PFSK-1 (cell line): ENCODE results near the gene RGS3.

Experiments used
- FOXP2 ChIP-seq: optimal IDR thresholded peaks from 2 replicates; pipeline ENCODE3; 2011; ENCODE audit warnings: borderline replicate concordance, control low read depth, inconsistent platforms; ENCODE audit not compliant: insufficient read depth; ENCODE audit errors: extremely low read length, extremely low read depth
- POLR2AphosphoS5 ChIP-seq: IDR thresholded peaks from 2 replicates; pipeline ENCODE4 v1.6.1; 2012; ENCODE audit warnings: low read depth, mild to moderate bottlenecking, control low read depth, low read length, moderate library complexity
- REST ChIP-seq, 2 experiments: IDR thresholded peaks; 2 replicates each; pipeline versions ENCODE4 v1.6.1 to v1.8.0; 2011 to 2012; ENCODE audit warnings: low read depth in 2 of 2, low read length in 2 of 2, control low read depth in 1 of 2, inconsistent platforms in 1 of 2, mild to moderate bottlenecking in 1 of 2, moderate library complexity in 1 of 2; ENCODE audit not compliant: insufficient read depth in 1 of 2
- SIN3A ChIP-seq: IDR thresholded peaks from 2 replicates; pipeline ENCODE4 v1.6.1; 2012; ENCODE audit warnings: mild to moderate bottlenecking, low read length, moderate library complexity, borderline replicate concordance; ENCODE audit not compliant: insufficient read depth
- TAF1 ChIP-seq: IDR thresholded peaks from 2 replicates; pipeline ENCODE4 v1.6.1; 2012; ENCODE audit warnings: low read length, control low read depth, borderline replicate concordance; ENCODE audit not compliant: insufficient read depth

The RGS3 gene

GRCh38 chr9:113631137-113631765 lies 167.7 kb downstream of the RGS3 start:
- TF ChIP-seq FOXP2 (no peak), REST (IDR thresholded peaks at IDR 0.05; ENCODE audit: insufficient read depth in 1 of 2, low read depth in 2 of 2, low read length in 2 of 2) (no peak), SIN3A (no peak), POLR2AphosphoS5 (no peak), TAF1 (no peak)

DNA sequence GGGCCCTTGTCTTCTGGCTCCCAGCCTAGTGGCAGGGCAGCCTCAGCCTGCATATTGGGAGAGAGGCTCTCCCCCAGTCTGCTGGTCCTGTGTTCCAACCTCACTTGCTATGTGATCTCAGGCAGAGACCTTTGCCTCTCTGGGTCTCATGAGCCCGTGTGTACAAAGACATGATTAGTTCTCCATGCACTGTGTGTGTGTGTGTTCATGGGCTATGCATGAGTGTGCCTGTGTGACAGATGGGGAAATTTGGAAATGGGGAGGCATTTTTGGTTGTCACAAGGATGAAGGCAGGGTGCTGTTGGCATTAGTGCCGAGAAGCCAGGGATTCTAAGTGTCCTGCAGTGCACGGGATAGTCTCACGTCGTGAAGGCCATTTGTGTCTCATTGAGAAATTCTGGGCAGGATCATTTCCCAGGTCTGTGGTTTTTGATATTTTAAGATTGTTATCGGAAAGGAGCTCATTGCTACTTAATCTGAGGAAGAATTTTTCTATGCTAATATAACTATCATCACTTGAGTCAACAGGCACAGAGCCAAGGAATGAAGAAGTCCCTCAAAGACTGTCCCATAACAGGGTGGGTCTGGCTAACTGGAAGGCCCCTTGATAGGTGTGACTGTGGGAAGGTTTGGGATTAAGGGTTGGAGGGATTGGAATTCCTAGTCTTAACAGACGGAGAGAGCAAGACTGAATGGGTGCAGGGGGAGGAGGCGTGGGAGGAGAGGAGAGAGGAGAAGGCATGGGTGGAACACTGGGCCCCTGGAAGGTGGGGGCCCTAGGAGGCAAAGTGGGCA lies 168.5 kb downstream of the RGS3 start:
- no peak for TF ChIP-seq TAF1
- no peak for TF ChIP-seq REST (IDR thresholded peaks at IDR 0.05; ENCODE audit: insufficient read depth in 1 of 2, low read depth in 2 of 2, low read length in 2 of 2)
- TF ChIP-seq POLR2AphosphoS5, result no peak
- no peak for TF ChIP-seq SIN3A
- TF ChIP-seq FOXP2, result no peak

DNA sequence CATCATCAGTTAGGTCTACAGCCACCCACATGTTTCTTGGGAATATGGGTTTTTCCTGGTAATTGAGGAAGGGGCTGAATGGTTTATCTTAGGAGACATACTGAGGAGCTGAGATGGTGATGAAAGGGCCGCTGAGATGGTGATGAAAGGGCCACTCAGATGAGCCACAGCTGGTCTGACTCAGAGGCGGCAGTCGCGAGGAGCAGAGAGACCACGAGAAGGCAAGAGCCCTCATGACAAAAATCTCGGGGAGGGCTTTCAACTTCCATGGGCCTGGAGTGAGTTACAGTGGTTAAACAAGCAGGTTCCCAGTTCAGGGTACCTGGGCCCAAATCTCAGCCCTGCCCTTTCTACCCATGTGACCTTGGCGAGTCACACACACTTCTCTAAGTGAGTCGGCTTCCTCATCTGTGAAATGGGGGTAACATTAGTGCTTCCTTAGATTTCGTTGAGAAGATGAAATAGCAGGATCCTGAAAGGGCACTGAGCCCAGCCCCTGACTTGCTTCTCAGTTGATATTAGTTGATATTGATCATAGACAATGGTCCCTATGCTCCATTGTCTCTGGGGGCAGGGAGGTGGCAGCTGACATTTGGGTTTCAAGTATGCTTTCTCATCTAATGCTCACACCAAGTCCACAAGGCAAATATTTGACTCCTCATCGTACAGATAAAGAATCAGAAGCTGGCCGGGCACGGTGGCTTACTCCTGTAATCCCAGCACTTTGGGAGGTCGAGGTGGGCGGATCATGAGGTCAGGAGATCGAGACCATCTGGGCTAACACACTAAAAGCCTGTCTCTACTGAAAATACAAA lies 169.5 kb downstream of the RGS3 start:
- TF ChIP-seq TAF1, result no peak
- TF ChIP-seq POLR2AphosphoS5, result no peak
- TF ChIP-seq SIN3A, result no peak
- no peak for TF ChIP-seq REST (IDR thresholded peaks at IDR 0.05; ENCODE audit: insufficient read depth in 1 of 2, low read depth in 2 of 2, low read length in 2 of 2)

- no peak for TF ChIP-seq POLR2AphosphoS5
- TF ChIP-seq TAF1, result no peak
- TF ChIP-seq FOXP2, result no peak
- no peak for TF ChIP-seq REST (IDR thresholded peaks at IDR 0.05; ENCODE audit: insufficient read depth in 1 of 2, low read depth in 2 of 2, low read length in 2 of 2)
- no peak for TF ChIP-seq SIN3A
Observed at GRCh38 chr9:113633782-113634595, 170.5 kb downstream of the RGS3 start.
